IMR-90 (cell line): Measurements from ENCODE around the gene SPATA3. TPM values are rescaled to one million over a fixed set of nuclear protein-coding genes. Genes with fewer than 3 reads are reported as not detected.

ENCODE experiments used
- ATAC-seq: fragments of 200-7000 bp; cut with Tn5 transposase; 2 replicates; pipeline ENCODE4 v1.9.1; 2020; ENCODE audit warnings: low read depth, mild to moderate bottlenecking, moderate library complexity
- BruUV-seq: library from RNA; stranded (reverse); fragments of 400-500 nt; replicated peaks from 2 replicates; lab custom pipeline; 2021; lab: Mats Ljungman, UMichigan
- CTCF ChIA-PET: fragments of 300-600 bp; formaldehyde crosslinking; extraction: SDS; loops from one replicate; lab custom pipeline; 2021; ENCODE audit warnings: antibody characterized with exemption; lab: Yijun Ruan, JAX
- POLR2A ChIA-PET: fragments of 300-600 bp; sonication (Branson Sonifier 250); formaldehyde crosslinking; loops from one replicate; lab custom pipeline; 2022; ENCODE audit warnings: antibody characterized with exemption; ENCODE audit not compliant: unreplicated experiment; lab: Charles Lee
- DNase-seq: peaks from one replicate; pipeline ENCODE4 v3.0.0; 2013
- H2AFZ ChIP-seq: replicated peaks from 2 replicates; pipeline ENCODE3; 2013; ENCODE audit warnings: low read length, mild to moderate bottlenecking; ENCODE audit not compliant: poor library complexity
- H2AK5ac ChIP-seq: 2 replicates; pipeline ENCODE4 v1.6.1; 2013; ENCODE audit warnings: low read depth, low read length, inconsistent platforms
- H2AK9ac ChIP-seq: replicated peaks from 2 replicates; pipeline ENCODE3; 2013; ENCODE audit warnings: mild to moderate bottlenecking, low read depth, low read length, moderate library complexity; ENCODE audit not compliant: poor library complexity
- H2BK120ac ChIP-seq: 2 replicates; pipeline ENCODE4 v1.6.1; 2013; ENCODE audit warnings: low read depth, low read length, inconsistent platforms
- H2BK15ac ChIP-seq: 3 replicates; pipeline ENCODE4 v1.6.1; 2013; ENCODE audit warnings: low read depth, low read length, inconsistent platforms
- H2BK20ac ChIP-seq: 2 replicates; pipeline ENCODE4 v1.6.1; 2013; ENCODE audit warnings: low read depth, mild to moderate bottlenecking, inconsistent platforms, low read length, moderate library complexity
- H2BK5ac ChIP-seq: 2 replicates; pipeline ENCODE4 v1.6.1; 2013; ENCODE audit warnings: mild to moderate bottlenecking, low read depth, low read length, inconsistent platforms; ENCODE audit not compliant: poor library complexity, severe bottlenecking
- H3K14ac ChIP-seq: replicated peaks from 2 replicates; pipeline ENCODE4 v1.6.1; 2013; ENCODE audit warnings: low read depth, low read length, inconsistent platforms
- H3K18ac ChIP-seq: 2 replicates; pipeline ENCODE4 v1.6.1; 2013; ENCODE audit warnings: low read depth, low read length, control low read depth
- H3K23ac ChIP-seq: 2 replicates; pipeline ENCODE4 v1.6.1; 2013; ENCODE audit warnings: low read depth, low read length, inconsistent platforms
- H3K27ac ChIP-seq: 2 replicates; pipeline ENCODE4 v1.5.1; 2013; ENCODE audit warnings: mild to moderate bottlenecking, control low read depth, low read length; ENCODE audit not compliant: insufficient read depth
- H3K27me3 ChIP-seq: 2 replicates; pipeline ENCODE4 v1.6.1; 2013; ENCODE audit warnings: low read length; ENCODE audit not compliant: control insufficient read depth, insufficient read depth
- H3K36me3 ChIP-seq: 2 replicates; pipeline ENCODE4 v1.6.1; 2013; ENCODE audit warnings: low read length, mixed read lengths; ENCODE audit not compliant: control insufficient read depth, insufficient read depth
- H3K4ac ChIP-seq: 2 replicates; pipeline ENCODE4 v1.6.1; 2013; ENCODE audit warnings: low read depth, low read length, inconsistent platforms
- H3K4me1 ChIP-seq: 2 replicates; pipeline ENCODE4 v1.6.1; 2013; ENCODE audit warnings: low read length, mixed read lengths; ENCODE audit not compliant: control insufficient read depth, insufficient read depth
- H3K4me2 ChIP-seq: 2 replicates; pipeline ENCODE4 v1.6.1; 2013; ENCODE audit warnings: low read depth, mild to moderate bottlenecking, control low read depth, low read length, moderate library complexity
- H3K4me3 ChIP-seq: 2 replicates; pipeline ENCODE4 v1.5.1; 2013; ENCODE audit warnings: low read depth, mild to moderate bottlenecking, control low read depth, low read length, moderate library complexity; ENCODE audit not compliant: insufficient read depth
- H3K56ac ChIP-seq: 2 replicates; pipeline ENCODE4 v1.6.1; 2013; ENCODE audit warnings: low read length, inconsistent platforms; ENCODE audit not compliant: insufficient read depth; ENCODE audit errors: extremely low read depth
- H3K79me1 ChIP-seq, 2 experiments: 2 replicates each; pipeline ENCODE4 v1.6.1; 2013; ENCODE audit warnings: low read length in 2 of 2, inconsistent platforms in 1 of 2, low read depth in 1 of 2
- H3K9ac ChIP-seq: 2 replicates; pipeline ENCODE4 v1.6.1; 2013; ENCODE audit warnings: low read depth, low read length, control low read depth
- H3K9me1 ChIP-seq: 2 replicates; pipeline ENCODE4 v1.6.1; 2013; ENCODE audit warnings: low read length, inconsistent platforms; ENCODE audit not compliant: insufficient read depth
- H3K9me3 ChIP-seq: 2 replicates; pipeline ENCODE4 v1.6.1; 2013; ENCODE audit warnings: low read length; ENCODE audit not compliant: control insufficient read depth, insufficient read depth
- H4K20me1 ChIP-seq: 2 replicates; pipeline ENCODE4 v1.6.1; 2013; ENCODE audit warnings: low read length, inconsistent platforms; ENCODE audit not compliant: insufficient read depth
- H4K5ac ChIP-seq: 2 replicates; pipeline ENCODE4 v1.6.1; 2013; ENCODE audit warnings: mild to moderate bottlenecking, low read depth, low read length, control low read depth
- H4K8ac ChIP-seq, 2 experiments: 2 replicates each; pipeline ENCODE4 v1.6.1; 2013; ENCODE audit warnings: low read depth in 2 of 2, low read length in 2 of 2, control low read depth in 1 of 2, inconsistent platforms in 1 of 2
- H4K91ac ChIP-seq: 2 replicates; pipeline ENCODE4 v1.6.1; 2013; ENCODE audit warnings: low read depth, low read length, inconsistent platforms; ENCODE audit not compliant: insufficient read depth
- BHLHE40 ChIP-seq: fragments of 150-350 bp; IDR thresholded peaks from 2 replicates; pipeline ENCODE4 v1.6.1; 2016; ENCODE audit warnings: mild to moderate bottlenecking, low read depth, low read length
- CEBPB ChIP-seq: IDR thresholded peaks from 2 replicates; pipeline ENCODE4 v1.6.1; 2012; ENCODE audit warnings: low read depth, low read length, improper control_type of control experiment
- CHD1 ChIP-seq: IDR thresholded peaks from 2 replicates; pipeline ENCODE4 v1.6.1; 2012; ENCODE audit warnings: low read depth, low read length, improper control_type of control experiment
- CTCF ChIP-seq: conservative IDR thresholded peaks from 2 replicates; pipeline ENCODE4 v1.5.1; 2012; ENCODE audit warnings: mild to moderate bottlenecking, low read depth, low read length, improper control_type of control experiment
- ELK1 ChIP-seq: fragments of 150-350 bp; IDR thresholded peaks from 2 replicates; pipeline ENCODE4 v1.6.1; 2016; ENCODE audit warnings: low read depth, mild to moderate bottlenecking, low read length, moderate library complexity, borderline replicate concordance
- FOS ChIP-seq: fragments of 150-350 bp; IDR thresholded peaks from 2 replicates; pipeline ENCODE4 v1.6.1; 2016; ENCODE audit warnings: low read depth, low read length
- MAFK ChIP-seq: IDR thresholded peaks from 2 replicates; pipeline ENCODE4 v1.6.1; 2012; ENCODE audit warnings: low read depth, low read length, improper control_type of control experiment
- MAZ ChIP-seq: IDR thresholded peaks from 2 replicates; pipeline ENCODE4 v1.6.1; 2012; ENCODE audit warnings: low read depth, mild to moderate bottlenecking, low read length, improper control_type of control experiment, moderate library complexity, borderline replicate concordance
- MXI1 ChIP-seq: IDR thresholded peaks from 2 replicates; pipeline ENCODE4 v1.6.1; 2012; ENCODE audit warnings: low read depth, mild to moderate bottlenecking, low read length, moderate library complexity, borderline replicate concordance
- NFE2L2 ChIP-seq: fragments of 150-350 bp; IDR thresholded peaks from 2 replicates; pipeline ENCODE4 v1.6.1; 2016; ENCODE audit warnings: low read depth, mild to moderate bottlenecking, low read length
- POLR2A ChIP-seq: IDR thresholded peaks from 2 replicates; pipeline ENCODE4 v1.6.1; 2012; ENCODE audit warnings: mild to moderate bottlenecking, low read depth, low read length
- RAD21 ChIP-seq: IDR thresholded peaks from 2 replicates; pipeline ENCODE4 v1.6.1; 2012; ENCODE audit warnings: low read length, improper control_type of control experiment
- RCOR1 ChIP-seq: IDR thresholded peaks from 2 replicates; pipeline ENCODE4 v1.6.1; 2012; ENCODE audit warnings: mild to moderate bottlenecking, low read length, improper control_type of control experiment; ENCODE audit not compliant: insufficient replicate concordance
- RFX5 ChIP-seq: IDR thresholded peaks from 2 replicates; pipeline ENCODE4 v1.8.0; 2012; ENCODE audit warnings: low read depth, mild to moderate bottlenecking, low read length, moderate library complexity
- SMC3 ChIP-seq: fragments of 150-350 bp; IDR thresholded peaks from 2 replicates; pipeline ENCODE4 v1.6.1; 2016; ENCODE audit warnings: low read depth, mild to moderate bottlenecking, antibody characterized with exemption, low read length, moderate library complexity
- WGBS, 2 experiments: methylation state at CpG; one replicate each; pipeline versions ENCODE4 v1.1.5 to v1.1.7; 2013; ENCODE audit warnings: missing lambda C conversion rate in 2 of 2; ENCODE audit not compliant: insufficient read length in 1 of 2; ENCODE audit errors: extremely low coverage in 2 of 2; 5-methylcytosine and 5-hydroxymethylcytosine counted together
- dilution Hi-C: fragments of 300-500 bp; cut with HindIII; formaldehyde crosslinking; loops from one replicate; pipeline ENCODE4 v1.14.3; 2018; ENCODE audit warnings: low sequenced_read_pairs; ENCODE audit not compliant: unreplicated experiment
- in situ Hi-C: fragments of 300-500 bp; cut with MboI; formaldehyde crosslinking; loops from 3 replicates; pipeline ENCODE4 v1.14.3; 2019; ENCODE audit warnings: low sequenced_read_pairs, inconsistent platforms, mixed read lengths
- intact Hi-C: fragments of 100-400 bp; cut with micrococcal nuclease; formaldehyde crosslinking; loops from 2 replicates; pipeline ENCODE4 v1.10.0; 2022
- polyA plus RNA-seq, 3 experiments: library from polyadenylated mRNA; depleted of rRNA; stranded (reverse); fragments of >200 nt; gene quantifications; 2 replicates each; pipeline ENCODE4 v1.2.3, GENCODE V29; 2012; ENCODE audit warnings: low replicate concordance in 1 of 3
- total RNA-seq: library from RNA; depleted of rRNA; stranded (reverse); fragments of >200 nt; gene quantifications from 2 replicates; pipeline ENCODE4 v1.2.3, GENCODE V29; 2012
- TF ChIP-seq, protein P1 (sequence below): fragments of 150-350 bp; IDR thresholded peaks from 2 replicates; pipeline ENCODE4 v1.6.1; 2017; ENCODE audit warnings: mild to moderate bottlenecking, antibody characterized with exemption, low read length, low read depth

Gene SPATA3
- total and polyA plus RNA-seq, 2 of the 4 experiments (the other 2 are of a cell fraction): not detected

- CTCF ChIA-PET: no interaction called here
- Histone ChIP-seq H3K9me3 (peaks cover under 1% of the 10 kb centered on the region; the same call in 1 of the 2 replicates), H3K9ac (no peak overlapping the region), H3K14ac (no peak overlapping the region), H3K18ac (no peak overlapping the region), H2AK9ac (no peak overlapping the region), H2BK120ac (no peak overlapping the region), H2BK20ac (no peak overlapping the region), H3K4me3 (no peak overlapping the region), H3K9me1 (0 out of 2 replicates have a peak, but pooled peaks cover 2% of the 10 kb centered on the region), H4K91ac (no peak overlapping the region), H3K27ac (no peak overlapping the region), H2AK5ac (no peak overlapping the region), H2BK15ac (no peak overlapping the region), H3K4me1 (no peaks in the 10 kb centered on the region), H3K27me3 (peaks cover 73% of the 10 kb centered on the region), H3K36me3 (no peaks in the 10 kb centered on the region), H3K79me1 (no peaks in the 10 kb centered on the region), H4K20me1 (no peaks in the 10 kb centered on the region), H4K8ac (no peak overlapping the region), H3K56ac (no peak overlapping the region), H3K4ac (no peak overlapping the region), H4K5ac (no peak overlapping the region), H3K23ac (no peak overlapping the region), H3K4me2 (no peak overlapping the region), H2AFZ (no peak overlapping the region), H2BK5ac (no peak overlapping the region)
- no peak for ATAC-seq
- in situ Hi-C loops: no loop called here
- WGBS, 2 experiments: 40% methylated on average over 1 of the region's 4 CpGs; no CpG with 5 or more reads in 1 of the 2 experiments
- no TSS peak for BruUV-seq
- intact Hi-C loops: no loop called here
- DNase-seq: no peak
- POLR2A ChIA-PET: no interaction called here
- dilution Hi-C loops: no loop called here
- TF ChIP-seq MAFK: no peak
- TF ChIP-seq RCOR1: no peak
- TF ChIP-seq MXI1: no peak
- TF ChIP-seq RFX5: no peak
- no peak for TF ChIP-seq NFE2L2
- TF ChIP-seq POLR2A: no peak
- TF ChIP-seq FOS: no peak
- no peak for TF ChIP-seq ELK1
- no peak for TF ChIP-seq SMC3
- no peak for TF ChIP-seq CHD1
- TF ChIP-seq RAD21: no peak
- TF ChIP-seq, protein P1, sequence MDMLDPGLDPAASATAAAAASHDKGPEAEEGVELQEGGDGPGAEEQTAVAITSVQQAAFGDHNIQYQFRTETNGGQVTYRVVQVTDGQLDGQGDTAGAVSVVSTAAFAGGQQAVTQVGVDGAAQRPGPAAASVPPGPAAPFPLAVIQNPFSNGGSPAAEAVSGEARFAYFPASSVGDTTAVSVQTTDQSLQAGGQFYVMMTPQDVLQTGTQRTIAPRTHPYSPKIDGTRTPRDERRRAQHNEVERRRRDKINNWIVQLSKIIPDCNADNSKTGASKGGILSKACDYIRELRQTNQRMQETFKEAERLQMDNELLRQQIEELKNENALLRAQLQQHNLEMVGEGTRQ: no peak
- no peak for TF ChIP-seq BHLHE40
- TF ChIP-seq CTCF: no peak
- TF ChIP-seq CEBPB: no peak
- no peak for TF ChIP-seq MAZ
These were observed 40.2 kb downstream of the SPATA3 start for GRCh38 chr2:231036131-231036530.
